ENCODE measurements around the gene BTAF1. TPM values are rescaled to one million over a fixed set of nuclear protein-coding genes. Genes with fewer than 3 reads are reported as not detected.

Gene BTAF1
- total and polyA plus RNA-seq, 7 donors: 4.5 to 14.7 (median 9.8) TPM

GRCh38 chr10:92052741-92053140 lies 129.2 kb downstream of the BTAF1 start:
- no peak for DNase-seq
- ATAC-seq: no peak
- Histone ChIP-seq H3K27ac (no peak overlapping the region), H3K4me1 (no peaks in the 10 kb centered on the region), H3K36me3 (ENCODE audit: insufficient read depth in 1 of 2, low read depth in 1 of 2) (peaks cover 0 to 32% of the 10 kb centered on the region in 2 donors), H3K4me3 (no peak overlapping the region), H3K9me3 (no peaks in the 10 kb centered on the region), H3K27me3 (ENCODE audit: insufficient read depth in 3 of 3, low read length in 2 of 3) (no peaks in the 10 kb centered on the region)
- intact Hi-C loops (cut with DNase I): no loop called here
- 79 to 83% (median 81%) methylated on average over 5 of the region's 5 CpGs for WGBS, 3 donors
- no peak for TF ChIP-seq CTCF (IDR thresholded peaks at IDR 0.05)

- H3K36me3 ChIP-seq (ENCODE audit: insufficient read depth in 1 of 2, low read depth in 1 of 2): peaks cover 0 to 32% of the 10 kb centered on the region in 2 donors
- no peaks in the 10 kb centered on the region for H3K27me3 ChIP-seq (ENCODE audit: insufficient read depth in 3 of 3, low read length in 2 of 3)
- H3K4me1 ChIP-seq: peaks cover 3% of the 10 kb centered on the region
- H3K27ac ChIP-seq: no peak overlapping the region
- no peak for TF ChIP-seq CTCF (IDR thresholded peaks at IDR 0.05)
- intact Hi-C loops (cut with DNase I): no loop called here
- ATAC-seq: no peak
- DNase-seq: no peak
- H3K9me3 ChIP-seq: no peaks in the 10 kb centered on the region
- H3K4me3 ChIP-seq: no peak overlapping the region
These were observed 131.2 kb downstream of the BTAF1 start for GRCh38 chr10:92054807-92055206.

GRCh38 chr10:92062273-92062672 lies 138.7 kb downstream of the BTAF1 start:
- Histone ChIP-seq H3K27ac (no peak overlapping the region), H3K27me3 (ENCODE audit: insufficient read depth in 3 of 3, low read length in 2 of 3) (no peaks in the 10 kb centered on the region), H3K4me1 (peaks cover 3% of the 10 kb centered on the region), H3K9me3 (no peaks in the 10 kb centered on the region), H3K36me3 (ENCODE audit: insufficient read depth in 1 of 2, low read depth in 1 of 2) (peaks cover 0 to 4% of the 10 kb centered on the region in 2 donors), H3K4me3 (no peak overlapping the region)
- DNase-seq (no peak), ATAC-seq (no peak)
- WGBS, 3 donors: 36 to 73% (median 45%) methylated on average over 1 of the region's 1 CpG
- TF ChIP-seq CTCF (IDR thresholded peaks at IDR 0.05): no peak
- intact Hi-C loops (cut with DNase I): no loop called here

GRCh38 chr10:92064506-92064905 lies 140.9 kb downstream of the BTAF1 start:
- TF ChIP-seq CTCF (IDR thresholded peaks at IDR 0.05): no peak
- Histone ChIP-seq H3K27ac (peak overlapping the region; percentile 9), H3K27me3 (ENCODE audit: insufficient read depth in 3 of 3, low read length in 2 of 3) (no peaks in the 10 kb centered on the region), H3K36me3 (ENCODE audit: insufficient read depth in 1 of 2, low read depth in 1 of 2) (peaks cover 0 to 4% of the 10 kb centered on the region in 2 donors), H3K9me3 (no peaks in the 10 kb centered on the region), H3K4me3 (no peak overlapping the region), H3K4me1 (peaks cover 3% of the 10 kb centered on the region)
- DNase-seq (no peak), ATAC-seq (peak in 3 of 4 donors; percentile 70 to 89 (median 72))
- 79 to 91% (median 84%) methylated on average over 2 of the region's 2 CpGs for WGBS, 3 donors
- intact Hi-C loops (cut with DNase I): no loop called here

GRCh38 chr10:92066386-92066785 lies 142.8 kb downstream of the BTAF1 start:
- Histone ChIP-seq H3K4me3 (no peak overlapping the region), H3K27ac (no peak overlapping the region), H3K9me3 (no peaks in the 10 kb centered on the region), H3K36me3 (ENCODE audit: insufficient read depth in 1 of 2, low read depth in 1 of 2) (peaks cover 0 to 4% of the 10 kb centered on the region in 2 donors), H3K4me1 (no peaks in the 10 kb centered on the region), H3K27me3 (ENCODE audit: insufficient read depth in 3 of 3, low read length in 2 of 3) (no peaks in the 10 kb centered on the region)
- ATAC-seq (no peak), DNase-seq (no peak)
- WGBS, 3 donors: 93 to 96% (median 95%) methylated on average over 4 of the region's 4 CpGs
- intact Hi-C loops (cut with DNase I): no loop called here
- TF ChIP-seq CTCF (IDR thresholded peaks at IDR 0.05): no peak
